ENCODE data around the gene CNTFR. TPM values are rescaled to one million over a fixed set of nuclear protein-coding genes. Genes with fewer than 3 reads are reported as not detected.

Gene CNTFR
- total and polyA plus RNA-seq, 2 donors (not counting 1 experiment from before 2014, with no cell fraction given): not detected

DNA sequence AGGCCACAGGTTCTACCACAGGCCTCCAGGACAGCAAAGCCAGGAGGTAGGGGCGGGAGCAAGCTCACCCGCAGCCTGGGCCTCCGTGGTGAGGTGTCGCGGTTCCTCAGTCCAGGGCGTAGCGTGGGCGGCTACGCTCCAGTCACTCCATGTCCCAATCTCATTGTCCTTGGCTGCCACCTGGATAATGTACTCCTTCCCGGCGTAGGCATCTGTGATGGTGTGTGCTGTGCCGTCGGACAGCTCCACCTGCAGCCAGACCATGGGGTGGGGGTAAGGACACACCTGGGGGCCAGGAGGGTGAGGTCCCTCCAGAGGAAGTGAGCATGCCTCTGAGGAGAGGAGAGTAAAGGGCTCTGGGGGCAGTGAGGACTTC lies 36.9 kb downstream of the CNTFR start:
- Mint-ChIP-seq H3K9me3 (ENCODE audit: insufficient read depth) (no peaks in the 10 kb centered on the region), H3K4me3 (no peak overlapping the region), H3K4me1 (no peaks in the 10 kb centered on the region), H3K27me3 (peaks cover 34% of the 10 kb centered on the region), H3K27ac (no peak overlapping the region)
- peaks cover 0 to 12% (median 3%) of the 10 kb centered on the region in 4 experiments for H3K27me3 ChIP-seq (replicated peaks in 1 of 4; ENCODE audit: control extremely low read depth in 1 of 4, control insufficient read depth in 3 of 4, insufficient read depth in 4 of 4, low read length in 3 of 4)
- ATAC-seq (ENCODE audit: low read depth) (no peak), DNase-seq (no peak)
- H3K4me1 ChIP-seq (ENCODE audit: control insufficient read depth in 2 of 2, insufficient read depth in 2 of 2, low read length in 2 of 2): no peaks in the 10 kb centered on the region
- H2AFZ ChIP-seq (ENCODE audit: insufficient read depth, low read depth, low read length, poor library complexity, severe bottlenecking): no peak overlapping the region
- H3K27ac ChIP-seq (ENCODE audit: low read length in 2 of 2): no peak overlapping the region
- no peaks in the 10 kb centered on the region for H4K20me1 ChIP-seq (ENCODE audit: control insufficient read depth, insufficient read depth, low read length, poor library complexity, severe bottlenecking)
- intact Hi-C loops (cut with micrococcal nuclease): no loop called here
- no peaks in the 10 kb centered on the region for H3K79me2 ChIP-seq (ENCODE audit: control insufficient read depth, insufficient read depth, low read length)
- TF ChIP-seq, protein P1, sequence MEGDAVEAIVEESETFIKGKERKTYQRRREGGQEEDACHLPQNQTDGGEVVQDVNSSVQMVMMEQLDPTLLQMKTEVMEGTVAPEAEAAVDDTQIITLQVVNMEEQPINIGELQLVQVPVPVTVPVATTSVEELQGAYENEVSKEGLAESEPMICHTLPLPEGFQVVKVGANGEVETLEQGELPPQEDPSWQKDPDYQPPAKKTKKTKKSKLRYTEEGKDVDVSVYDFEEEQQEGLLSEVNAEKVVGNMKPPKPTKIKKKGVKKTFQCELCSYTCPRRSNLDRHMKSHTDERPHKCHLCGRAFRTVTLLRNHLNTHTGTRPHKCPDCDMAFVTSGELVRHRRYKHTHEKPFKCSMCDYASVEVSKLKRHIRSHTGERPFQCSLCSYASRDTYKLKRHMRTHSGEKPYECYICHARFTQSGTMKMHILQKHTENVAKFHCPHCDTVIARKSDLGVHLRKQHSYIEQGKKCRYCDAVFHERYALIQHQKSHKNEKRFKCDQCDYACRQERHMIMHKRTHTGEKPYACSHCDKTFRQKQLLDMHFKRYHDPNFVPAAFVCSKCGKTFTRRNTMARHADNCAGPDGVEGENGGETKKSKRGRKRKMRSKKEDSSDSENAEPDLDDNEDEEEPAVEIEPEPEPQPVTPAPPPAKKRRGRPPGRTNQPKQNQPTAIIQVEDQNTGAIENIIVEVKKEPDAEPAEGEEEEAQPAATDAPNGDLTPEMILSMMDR (IDR thresholded peaks at IDR 0.05): no peak
- TF ChIP-seq EZH2 (IDR thresholded peaks at IDR 0.05; ENCODE audit: borderline replicate concordance, insufficient read depth, low read depth, low read length, poor library complexity, severe bottlenecking): no peak
- no peak overlapping the region for H3K4me3 ChIP-seq (ENCODE audit: control extremely low read depth in 1 of 5, extremely low read depth in 1 of 5, insufficient read depth in 1 of 5, low read depth in 2 of 5, low read length in 4 of 5)
- CTCF ChIA-PET: no interaction called here
- H3K4me2 ChIP-seq (replicated peaks; ENCODE audit: low read depth, low read length, poor library complexity, severe bottlenecking): no peak overlapping the region
- no peaks in the 10 kb centered on the region for H3K36me3 ChIP-seq (replicated peaks in 1 of 2; ENCODE audit: control extremely low read depth in 1 of 2, control insufficient read depth in 1 of 2, extremely low read depth in 1 of 2, insufficient read depth in 2 of 2, low read length in 1 of 2)
- H3K9me3 ChIP-seq (ENCODE audit: control extremely low read depth in 1 of 3, control insufficient read depth in 2 of 3, insufficient read depth in 1 of 3, low read length in 2 of 3): peaks cover 0 to 6% (median 0%) of the 10 kb centered on the region in 3 donors
- POLR2A ChIA-PET: no interaction called here
- no peak overlapping the region for H3K9ac ChIP-seq (ENCODE audit: low read length)
- WGBS (ENCODE audit: insufficient coverage): 72% methylated on average over 6 of the region's 13 CpGs

DNA sequence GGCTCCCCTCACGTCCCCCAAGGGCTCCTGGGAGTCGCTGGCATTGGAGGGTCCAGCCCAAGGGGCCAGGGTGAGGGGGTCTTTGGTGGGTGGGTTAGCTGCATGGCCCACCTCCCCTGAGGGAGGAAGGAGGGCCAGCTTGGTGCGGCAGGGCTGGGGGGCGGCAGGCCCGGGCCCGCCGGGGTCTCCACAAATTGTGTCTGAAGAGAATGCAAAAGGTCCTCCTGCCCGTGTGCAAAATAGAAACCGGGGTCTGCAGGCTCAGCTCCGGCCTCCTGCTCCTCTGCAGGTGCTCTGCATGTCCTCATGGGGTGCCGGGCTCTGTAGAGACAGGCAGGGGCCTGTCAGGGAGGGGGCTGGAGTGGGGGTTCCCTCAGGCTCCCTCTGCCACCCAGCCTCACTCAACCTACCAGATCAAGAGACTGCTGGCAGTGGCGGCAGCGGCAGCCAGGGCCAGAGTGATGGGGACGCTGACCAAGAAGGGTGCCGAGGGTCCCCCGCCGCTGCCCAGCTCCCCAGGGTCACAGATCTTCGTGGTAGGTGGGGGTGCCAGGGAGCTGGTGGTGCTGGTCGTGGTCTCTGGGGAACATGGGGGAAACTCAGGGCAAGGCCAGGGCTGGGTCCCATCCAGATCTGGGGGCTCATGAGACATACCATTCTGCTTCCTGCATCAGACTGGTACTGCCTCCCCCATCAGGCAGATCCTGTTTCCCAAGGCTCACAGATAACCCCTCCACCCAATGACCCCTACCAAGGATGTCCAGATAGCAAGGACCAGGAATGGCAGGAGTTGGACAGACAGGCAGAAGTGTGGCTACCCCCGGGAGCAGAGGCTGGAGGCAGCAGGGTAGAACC lies 37.5 kb downstream of the CNTFR start:
- POLR2A ChIA-PET: no interaction called here
- no peak overlapping the region for H3K4me3 Mint-ChIP-seq
- 86% methylated on average over 19 of the region's 20 CpGs for WGBS (ENCODE audit: insufficient coverage)
- no peak for DNase-seq
- no peak overlapping the region for H3K4me3 ChIP-seq (ENCODE audit: control extremely low read depth in 1 of 5, extremely low read depth in 1 of 5, insufficient read depth in 1 of 5, low read depth in 2 of 5, low read length in 4 of 5)
- H4K20me1 ChIP-seq (ENCODE audit: control insufficient read depth, insufficient read depth, low read length, poor library complexity, severe bottlenecking): no peaks in the 10 kb centered on the region
- no peak overlapping the region for H3K4me2 ChIP-seq (replicated peaks; ENCODE audit: low read depth, low read length, poor library complexity, severe bottlenecking)
- TF ChIP-seq EZH2 (IDR thresholded peaks at IDR 0.05; ENCODE audit: borderline replicate concordance, insufficient read depth, low read depth, low read length, poor library complexity, severe bottlenecking): no peak
- TF ChIP-seq, protein P1 (IDR thresholded peaks at IDR 0.05): no peak
- intact Hi-C loops (cut with micrococcal nuclease): no loop called here
- no peak overlapping the region for H3K9ac ChIP-seq (ENCODE audit: low read length)
- no peaks in the 10 kb centered on the region for H3K4me1 ChIP-seq (ENCODE audit: control insufficient read depth in 2 of 2, insufficient read depth in 2 of 2, low read length in 2 of 2)
- CTCF ChIA-PET: no interaction called here
- ATAC-seq (ENCODE audit: low read depth): no peak
- no peaks in the 10 kb centered on the region for H3K36me3 ChIP-seq (replicated peaks in 1 of 2; ENCODE audit: control extremely low read depth in 1 of 2, control insufficient read depth in 1 of 2, extremely low read depth in 1 of 2, insufficient read depth in 2 of 2, low read length in 1 of 2)
- no peak overlapping the region for H3K27ac Mint-ChIP-seq
- H3K9me3 ChIP-seq (ENCODE audit: control extremely low read depth in 1 of 3, control insufficient read depth in 2 of 3, insufficient read depth in 1 of 3, low read length in 2 of 3): peaks cover 0 to 6% (median 0%) of the 10 kb centered on the region in 3 donors
- H3K9me3 Mint-ChIP-seq (ENCODE audit: insufficient read depth): no peaks in the 10 kb centered on the region
- no peak overlapping the region for H2AFZ ChIP-seq (ENCODE audit: insufficient read depth, low read depth, low read length, poor library complexity, severe bottlenecking)
- peaks cover 0 to 16% (median 5%) of the 10 kb centered on the region in 4 experiments for H3K27me3 ChIP-seq (replicated peaks in 1 of 4; ENCODE audit: control extremely low read depth in 1 of 4, control insufficient read depth in 3 of 4, insufficient read depth in 4 of 4, low read length in 3 of 4)
- H3K27ac ChIP-seq (ENCODE audit: low read length in 2 of 2): no peak overlapping the region
- H3K79me2 ChIP-seq (ENCODE audit: control insufficient read depth, insufficient read depth, low read length): no peaks in the 10 kb centered on the region
- no peaks in the 10 kb centered on the region for H3K4me1 Mint-ChIP-seq
- peaks cover 31% of the 10 kb centered on the region for H3K27me3 Mint-ChIP-seq

Measured in B cell (primary cell).